Activated CD4-positive, alpha-beta T cell treated with anti-CD3 and anti-CD28 coated beads, Interleukin-2, amount 50 U/mL, for 4 hours (primary cell): ENCODE results near the gene VARS1.
A peak's percentile ranks its signal among the peaks of the same experiment; 100 is the strongest.
"Not testable (repeated sequence)": the region's sequence is repeated elsewhere in the genome, so short reads cannot be mapped to it uniquely, and the experiment has no call there.

Experiments used
- DNase-seq, 2 experiments: peaks; one replicate each; pipeline ENCODE4 v3.0.0-alpha.2; 2020

Gene VARS1

DNA sequence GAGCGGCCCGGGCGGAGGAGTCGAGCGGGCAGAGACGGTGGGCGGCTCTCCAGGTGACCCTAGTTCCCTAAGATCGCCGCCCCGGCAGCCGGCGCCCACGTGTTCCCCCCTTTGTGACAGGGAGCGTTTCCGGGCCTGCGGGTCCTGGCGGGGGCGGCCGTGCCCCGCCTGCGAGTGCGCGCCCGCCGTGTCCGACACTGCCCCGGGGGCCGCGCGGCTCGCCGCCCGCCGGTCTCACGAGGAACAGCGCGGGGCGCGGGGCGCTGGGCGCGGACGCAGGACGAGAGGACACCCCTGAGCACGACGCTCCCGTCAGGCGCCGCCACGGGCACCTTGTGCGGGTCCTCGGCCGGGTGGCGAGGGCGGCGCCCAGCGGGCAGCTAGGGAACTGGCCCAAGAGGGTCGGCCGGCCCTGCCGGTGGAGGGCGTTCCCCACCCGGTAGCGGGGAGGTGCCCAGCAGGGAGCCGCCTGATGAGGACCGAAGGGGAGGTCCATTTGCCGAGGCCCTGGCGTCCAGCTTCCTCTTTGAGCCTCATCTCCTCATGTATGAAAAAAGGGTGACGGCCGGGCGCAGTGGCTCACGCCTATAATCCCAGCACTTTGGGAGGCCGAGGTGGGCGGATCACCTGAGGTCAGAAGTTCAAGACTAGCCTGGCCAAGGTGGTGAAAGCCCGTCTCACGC lies at the start of gene VARS1:
Gene VARS1, minus strand, starts transcription at position 137 of the 683 bp plus-strand sequence. CDS start 535 bp downstream, outside the sequence.
- peak; percentile 70 to 73 for DNase-seq

DNA sequence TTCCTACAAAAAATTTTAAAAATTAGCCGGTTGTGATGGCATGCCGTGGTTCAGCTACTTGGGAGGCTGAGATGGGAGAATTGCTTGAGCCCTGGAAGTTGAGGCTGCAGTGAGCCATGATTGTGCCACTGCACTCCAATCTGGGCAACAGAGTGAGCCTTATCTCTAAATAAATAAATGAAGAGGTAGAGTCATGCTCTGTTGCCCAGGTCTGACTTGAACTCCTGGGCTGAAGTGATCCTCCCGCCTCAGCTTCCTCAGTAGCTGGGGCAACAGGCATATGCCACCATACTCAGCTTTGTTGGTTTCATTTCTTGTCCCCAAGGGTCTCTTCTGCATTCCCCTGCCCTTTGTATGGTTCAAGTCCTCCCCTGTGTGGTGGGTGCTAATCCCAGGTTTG lies 49.0 kb upstream of the VARS1 start:
- DNase-seq = no peak

DNA sequence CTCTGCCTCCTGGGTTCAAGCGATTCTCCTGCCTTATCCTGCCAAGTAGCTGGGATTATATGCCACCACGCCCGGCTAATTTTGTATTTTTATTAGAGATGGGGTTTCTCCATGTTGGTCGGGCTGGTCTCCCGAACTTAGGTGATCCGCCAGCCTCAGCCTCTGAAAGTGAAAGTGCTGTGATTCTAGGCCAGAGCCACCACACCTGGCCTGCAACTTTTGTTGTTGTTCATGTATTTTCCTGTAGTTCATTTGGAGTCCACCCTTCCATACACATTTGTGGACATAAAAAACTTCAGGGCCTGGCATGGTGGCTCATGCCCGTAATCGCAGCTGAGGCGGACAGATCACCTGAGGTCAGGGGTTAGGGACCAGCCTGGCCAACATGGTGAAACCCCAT lies 46.5 kb upstream of the VARS1 start:
- no peak for DNase-seq

DNA sequence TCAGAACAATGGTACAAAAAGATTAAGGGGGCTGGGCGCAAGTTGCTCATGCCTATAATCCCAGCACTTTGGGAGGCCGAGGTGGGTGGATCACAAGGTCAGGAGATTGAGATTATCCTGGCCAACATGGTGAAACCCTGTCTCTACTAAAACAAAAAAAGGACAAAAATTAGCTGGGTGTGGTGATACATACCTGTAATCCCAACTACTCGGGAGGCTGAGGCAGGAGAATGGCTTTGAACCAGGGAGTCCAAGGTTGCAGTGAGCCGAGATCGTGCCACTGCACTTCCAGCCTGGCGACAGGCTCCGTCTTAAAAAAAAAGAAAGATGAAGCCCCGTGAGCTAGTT lies 44.2 kb upstream of the VARS1 start:
- DNase-seq = not testable (repeated sequence)

DNA sequence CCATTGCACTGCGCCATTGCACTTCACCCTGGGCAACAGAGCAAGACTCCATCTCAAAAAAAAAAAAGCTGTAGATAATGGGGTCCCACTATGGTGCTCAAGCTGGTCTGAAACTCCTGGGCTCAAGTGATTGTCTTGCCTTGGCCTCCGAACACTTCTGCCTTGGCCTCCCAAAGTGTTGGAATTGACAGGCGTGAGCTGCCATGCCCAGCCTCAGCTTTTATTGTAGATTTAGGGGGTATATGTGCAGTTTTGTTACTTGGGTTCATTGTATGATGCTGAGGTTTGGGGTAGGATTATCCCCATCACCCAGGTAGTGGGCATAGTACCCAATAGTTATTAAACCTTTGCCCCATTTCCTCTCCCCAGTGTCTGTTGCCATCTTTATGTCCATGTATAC lies 43.4 kb upstream of the VARS1 start:
- DNase-seq = no peak

DNA sequence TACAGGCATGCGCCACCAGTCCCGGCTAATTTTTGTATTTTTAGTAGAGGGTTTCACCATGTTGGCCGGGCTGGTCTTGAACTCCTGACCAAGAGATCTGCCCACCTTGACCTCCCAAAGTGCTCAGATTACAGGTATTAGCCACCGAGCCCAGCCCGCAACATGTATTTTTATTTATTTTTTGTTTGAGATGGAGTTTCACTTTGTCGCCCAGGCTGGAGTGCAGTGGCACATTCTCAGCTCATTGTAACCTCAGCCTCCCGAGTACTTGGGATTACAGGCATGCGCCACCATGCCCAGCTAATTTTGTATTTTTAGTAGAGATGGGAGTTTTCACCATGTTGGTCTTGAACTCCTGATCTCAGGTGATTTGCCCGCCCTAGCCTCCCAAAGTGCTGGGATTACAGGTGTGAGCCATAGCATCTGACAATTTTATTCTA lies 42.6 kb upstream of the VARS1 start:
- not testable (repeated sequence) for DNase-seq

DNA sequence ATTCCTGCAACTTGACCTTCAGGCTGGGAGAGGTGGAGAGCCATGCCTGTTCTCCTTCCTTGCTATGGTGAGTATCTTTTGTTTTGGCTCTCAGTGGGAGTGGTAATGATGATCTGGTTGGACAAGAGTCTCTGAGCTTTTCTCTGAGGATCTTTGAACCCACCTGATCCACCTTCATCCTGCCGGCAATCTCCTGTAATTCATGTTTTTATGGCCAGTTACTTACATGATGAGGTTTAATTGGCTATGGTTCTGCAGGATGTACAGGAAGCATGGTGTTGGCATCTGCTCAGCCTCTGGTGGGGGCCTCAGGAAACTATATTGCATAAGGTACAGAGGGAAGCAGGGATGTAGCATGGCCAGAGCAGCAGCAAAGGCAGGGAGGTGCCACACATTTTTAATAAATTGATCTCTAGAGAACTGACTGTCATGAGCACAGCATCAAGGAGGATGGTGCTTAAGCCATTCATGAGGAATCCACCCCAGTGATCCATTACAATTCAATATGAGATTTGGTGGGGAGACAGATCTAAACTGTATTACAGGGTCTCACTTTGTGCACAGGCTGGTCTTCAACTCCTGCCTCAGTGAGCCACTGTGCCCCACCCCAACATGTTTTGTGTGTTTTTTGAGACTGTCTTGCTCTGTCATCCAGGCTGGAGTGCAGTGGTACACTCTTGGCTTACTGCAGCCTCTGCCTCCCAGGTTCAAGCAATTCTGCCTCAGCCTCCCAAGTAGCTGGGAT lies 42.0 kb upstream of the VARS1 start:
- DNase-seq = no peak

DNA sequence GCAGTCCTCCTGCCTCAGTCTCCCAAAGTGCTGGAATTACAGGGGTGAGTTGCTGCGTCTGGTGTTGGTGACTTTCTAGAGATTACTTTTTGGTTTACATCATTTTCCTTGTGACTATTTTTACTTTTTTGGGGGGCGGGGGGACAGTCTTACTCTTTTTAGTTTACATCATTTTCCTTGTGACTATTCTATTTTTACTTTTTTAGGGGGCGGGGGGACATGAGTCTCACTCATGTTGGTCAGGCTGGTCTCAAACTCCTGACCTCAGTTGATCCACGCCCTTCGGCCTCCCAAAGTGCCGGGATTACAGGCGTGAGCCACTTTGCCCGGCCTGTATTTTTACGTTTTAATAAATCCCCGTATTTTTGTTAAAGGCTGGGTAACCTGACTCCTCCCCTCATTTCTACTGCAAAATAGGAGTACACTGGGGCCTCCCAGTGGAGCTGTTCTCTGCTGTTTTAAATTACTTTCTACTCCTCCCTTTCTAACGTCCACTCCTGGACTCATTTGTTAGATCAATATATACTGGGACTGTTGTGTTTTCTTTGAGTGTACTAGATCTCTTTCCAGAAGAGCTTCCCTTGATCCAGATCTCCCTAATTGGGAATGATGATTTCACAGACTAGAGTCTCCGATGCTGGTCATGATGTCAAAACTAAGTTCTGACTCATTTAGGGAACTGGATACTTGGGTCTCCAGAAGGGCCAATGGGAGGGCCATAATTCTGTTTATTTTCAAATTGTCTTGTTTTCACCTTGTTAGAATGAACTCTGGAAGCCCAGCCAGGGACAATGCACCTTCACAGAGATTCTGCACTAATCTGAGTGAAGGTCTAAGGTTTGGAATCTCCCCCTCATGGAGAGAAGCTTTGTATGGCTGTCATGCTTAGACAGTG lies 41.2 kb upstream of the VARS1 start:
- DNase-seq = no peak

DNA sequence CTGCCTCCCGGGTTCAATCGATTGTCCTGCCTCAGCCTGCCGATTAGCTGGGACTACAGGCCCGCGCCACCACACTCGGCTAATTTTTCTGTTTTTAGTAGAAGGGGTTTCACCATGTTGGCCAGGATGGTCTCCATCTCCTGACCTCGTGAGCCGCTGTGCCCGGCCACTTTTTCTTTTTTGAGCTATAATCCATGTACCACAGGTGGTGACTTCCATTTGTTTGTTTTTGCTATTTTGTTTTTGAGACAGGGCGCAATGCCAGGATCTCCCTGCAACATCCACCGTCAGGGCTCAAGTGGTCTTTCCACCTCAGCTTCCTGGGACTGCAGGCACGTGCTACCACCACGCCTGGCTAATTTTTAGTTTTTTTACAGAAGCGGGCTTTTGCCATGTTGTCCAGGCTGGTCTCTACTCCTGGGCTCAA lies 40.5 kb upstream of the VARS1 start:
- DNase-seq = no peak

DNA sequence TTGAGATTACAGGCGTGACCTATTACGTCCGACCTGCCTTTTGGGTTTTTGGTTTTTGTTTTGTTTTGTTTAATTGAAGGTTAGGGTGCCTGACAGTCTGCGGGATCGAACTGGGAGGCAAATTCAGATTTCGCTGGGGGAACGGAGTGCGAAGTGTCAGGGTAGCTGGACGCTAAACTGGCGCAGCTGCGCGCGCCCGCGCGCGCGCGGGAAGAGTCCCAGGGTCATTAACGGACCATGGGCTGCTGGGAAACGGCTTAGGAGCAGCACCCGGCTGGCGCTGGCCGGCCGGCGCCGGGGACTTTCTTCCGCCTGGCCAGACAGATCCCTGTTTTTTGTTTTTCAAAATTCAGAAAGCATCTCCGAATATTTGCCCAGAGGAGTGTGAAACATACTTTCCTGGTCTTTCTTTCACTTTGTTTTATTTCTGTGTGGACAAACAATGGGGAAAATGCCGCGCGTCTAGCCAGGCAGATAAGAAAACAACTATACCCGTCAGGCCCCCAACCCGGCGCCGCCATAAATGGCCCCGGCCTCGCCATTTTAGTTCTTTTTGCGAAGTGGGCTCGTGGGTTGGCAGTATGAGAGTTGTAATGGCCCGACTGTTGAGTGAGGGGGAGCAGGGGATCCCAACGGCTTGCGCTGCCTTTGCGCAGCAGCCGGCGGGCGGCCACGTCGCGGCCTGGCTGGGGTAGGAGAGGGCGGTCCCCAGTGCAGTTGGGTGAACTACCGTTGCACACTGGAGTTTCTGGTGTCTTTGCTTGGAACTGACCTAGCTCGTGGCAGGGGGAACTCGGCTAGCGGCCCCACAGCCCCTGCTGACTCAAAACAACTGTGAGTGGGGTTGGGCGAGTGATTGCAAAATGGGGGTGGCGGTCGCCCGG lies 39.1 kb upstream of the VARS1 start:
- peak; percentile 75 to 79 for DNase-seq

DNA sequence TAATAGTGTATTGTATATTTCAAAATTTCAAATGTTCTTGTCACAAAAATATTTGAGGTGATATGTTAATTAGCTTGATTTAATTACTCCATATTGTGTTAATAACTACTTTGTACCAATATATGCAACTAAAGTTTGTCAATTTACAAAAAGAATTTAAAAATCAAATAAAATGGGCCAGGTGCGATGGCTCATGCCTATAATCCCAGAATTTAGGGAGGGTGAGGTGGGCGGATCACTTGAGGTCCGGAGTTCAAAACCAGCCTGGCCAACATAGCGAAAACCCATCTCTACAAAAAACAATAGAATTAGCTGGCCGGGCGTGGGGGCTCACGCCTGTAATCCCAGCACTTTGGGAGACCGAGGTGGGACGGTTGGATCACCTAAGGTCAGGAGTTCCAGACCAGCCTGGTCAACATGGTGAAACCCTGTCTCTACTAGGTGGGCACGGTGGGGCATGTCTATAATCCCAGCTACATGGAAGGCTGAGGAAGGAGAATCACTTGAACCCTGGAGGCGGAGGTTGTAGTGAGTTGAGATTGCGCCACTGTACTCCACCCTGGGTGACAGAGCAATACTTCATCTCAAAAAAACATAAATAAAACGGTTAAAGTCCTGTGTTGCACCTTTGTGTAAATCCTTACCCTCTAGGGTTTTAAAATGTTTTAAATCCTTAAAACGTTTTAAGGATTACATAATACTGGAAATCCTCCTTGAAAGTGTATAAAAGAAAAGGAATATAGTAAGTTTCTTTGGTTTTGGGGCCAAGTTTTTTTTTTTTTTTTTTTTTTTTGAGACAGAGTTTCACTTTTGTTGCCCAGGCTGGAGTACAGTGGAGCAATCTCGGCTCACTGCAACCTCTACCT lies 36.0 kb upstream of the VARS1 start:
- DNase-seq = no peak

DNA sequence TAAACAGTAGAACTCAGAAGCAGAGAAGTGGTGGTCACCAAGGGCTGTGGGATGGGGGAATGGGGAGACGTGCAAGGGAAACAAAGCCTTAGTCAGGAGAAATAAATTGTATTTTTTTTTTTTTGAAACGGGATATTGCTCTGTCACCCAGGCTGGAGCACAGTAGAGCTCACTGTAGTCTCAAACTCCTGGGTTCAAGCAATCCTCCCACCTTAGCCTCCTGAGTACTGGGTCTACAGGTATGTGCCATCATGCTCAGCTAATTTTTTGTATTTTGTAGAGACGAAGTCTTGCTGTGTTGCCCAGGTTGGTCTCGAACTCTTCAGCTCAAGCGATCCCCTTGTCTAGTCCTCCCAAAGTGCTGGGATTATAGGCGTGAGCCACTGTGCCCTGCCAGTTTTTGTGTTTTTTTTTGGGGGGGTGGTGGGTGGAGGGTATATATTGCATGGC lies 35.4 kb upstream of the VARS1 start:
- DNase-seq = no peak

DNA sequence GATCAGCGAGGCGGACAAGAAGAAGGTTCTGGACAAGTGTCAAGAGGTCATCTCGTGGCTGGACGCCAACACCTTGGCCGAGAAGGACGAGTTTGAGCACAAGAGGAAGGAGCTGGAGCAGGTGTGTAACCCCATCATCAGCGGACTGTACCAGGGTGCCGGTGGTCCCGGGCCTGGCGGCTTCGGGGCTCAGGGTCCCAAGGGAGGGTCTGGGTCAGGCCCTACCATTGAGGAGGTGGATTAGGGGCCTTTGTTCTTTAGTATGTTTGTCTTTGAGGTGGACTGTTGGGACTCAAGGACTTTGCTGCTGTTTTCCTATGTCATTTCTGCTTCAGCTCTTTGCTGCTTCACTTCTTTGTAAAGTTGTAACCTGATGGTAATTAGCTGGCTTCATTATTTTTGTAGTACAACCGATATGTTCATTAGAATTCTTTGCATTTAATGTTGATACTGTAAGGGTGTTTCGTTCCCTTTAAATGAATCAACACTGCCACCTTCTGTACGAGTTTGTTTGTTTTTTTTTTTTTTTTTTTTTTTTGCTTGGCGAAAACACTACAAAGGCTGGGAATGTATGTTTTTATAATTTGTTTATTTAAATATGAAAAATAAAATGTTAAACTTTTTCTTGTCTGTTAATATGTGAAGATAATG lies 34.2 kb upstream of the VARS1 start:
- DNase-seq = no peak

DNA sequence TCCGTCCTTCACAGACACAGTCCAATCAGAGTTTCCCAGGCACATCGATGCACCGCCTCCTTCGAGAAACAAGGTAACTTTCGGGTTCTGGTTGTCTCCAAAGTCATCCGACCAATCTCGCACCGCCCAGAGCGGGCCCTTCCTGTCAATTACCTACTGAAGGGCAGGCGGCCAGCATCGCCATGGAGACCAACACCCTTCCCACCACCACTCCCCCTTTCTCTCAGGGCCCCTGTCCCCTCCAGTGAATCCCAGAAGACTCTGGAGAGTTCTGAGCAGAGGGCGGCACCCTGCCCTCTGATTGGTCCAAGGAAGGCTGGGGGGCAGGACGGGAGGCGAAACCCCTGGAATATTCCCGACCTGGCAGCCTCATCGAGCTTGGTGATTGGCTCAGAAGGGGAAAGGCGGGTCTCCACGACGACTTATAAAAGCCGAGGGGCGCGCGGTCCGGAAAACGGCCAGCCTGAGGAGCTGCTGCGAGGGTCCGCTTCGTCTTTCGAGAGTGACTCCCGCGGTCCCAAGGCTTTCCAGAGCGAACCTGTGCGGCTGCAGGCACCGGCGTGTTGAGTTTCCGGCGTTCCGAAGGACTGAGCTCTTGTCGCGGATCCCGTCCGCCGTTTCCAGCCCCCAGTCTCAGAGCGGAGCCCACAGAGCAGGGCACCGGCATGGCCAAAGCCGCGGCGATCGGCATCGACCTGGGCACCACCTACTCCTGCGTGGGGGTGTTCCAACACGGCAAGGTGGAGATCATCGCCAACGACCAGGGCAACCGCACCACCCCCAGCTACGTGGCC lies 31.9 kb upstream of the VARS1 start, which contains the start of gene HSPA1B:
Gene HSPA1B, plus strand, starts transcription at position 453 of the 794 bp plus-strand sequence. Its CDS starts 213 bp downstream, at position 666.
- peak; percentile 82 to 83 for DNase-seq

DNA sequence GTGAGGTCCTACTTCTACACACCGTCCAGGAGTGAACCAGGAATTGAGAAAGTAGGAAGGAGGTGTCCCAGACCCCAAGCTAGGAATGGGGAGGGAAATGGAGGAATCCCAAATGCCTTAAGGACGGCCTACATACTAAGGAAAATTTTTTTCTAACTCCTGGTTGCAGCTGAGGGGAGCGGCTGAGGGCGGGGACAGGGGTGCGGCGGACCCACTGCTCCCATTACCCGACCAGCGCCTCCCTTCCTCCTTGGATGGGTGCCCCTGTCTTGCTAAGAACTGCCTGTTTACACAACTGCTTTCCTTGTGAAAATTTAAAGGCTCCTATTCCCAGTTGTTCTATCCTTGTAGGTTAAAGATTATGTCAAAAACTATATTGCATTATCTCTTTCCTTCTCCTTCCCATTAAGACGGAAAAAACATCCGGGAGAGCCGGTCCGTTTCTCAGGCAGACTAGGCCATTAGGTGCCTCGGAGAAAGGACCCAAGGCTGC lies 31.3 kb upstream of the VARS1 start:
- no peak for DNase-seq

DNA sequence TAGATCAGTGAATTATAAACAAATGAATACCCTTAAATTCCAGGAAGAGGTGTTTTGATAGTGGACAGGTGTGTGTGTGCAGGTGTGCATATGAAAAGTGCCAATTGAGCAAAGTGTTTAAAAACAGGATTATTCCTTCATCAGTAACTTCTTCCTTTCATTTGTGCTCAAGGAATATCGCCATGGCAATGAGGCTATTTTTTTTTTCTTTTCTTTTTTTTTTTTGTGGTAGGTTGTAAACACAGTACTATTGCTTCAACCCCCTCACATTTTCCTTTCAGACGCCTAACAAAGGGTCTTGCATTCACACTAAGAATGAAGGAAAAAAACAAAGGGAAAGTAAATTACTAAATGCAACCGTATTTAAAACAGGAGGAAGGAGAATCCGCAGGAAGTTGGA lies 30.0 kb upstream of the VARS1 start:
- no peak for DNase-seq

DNA sequence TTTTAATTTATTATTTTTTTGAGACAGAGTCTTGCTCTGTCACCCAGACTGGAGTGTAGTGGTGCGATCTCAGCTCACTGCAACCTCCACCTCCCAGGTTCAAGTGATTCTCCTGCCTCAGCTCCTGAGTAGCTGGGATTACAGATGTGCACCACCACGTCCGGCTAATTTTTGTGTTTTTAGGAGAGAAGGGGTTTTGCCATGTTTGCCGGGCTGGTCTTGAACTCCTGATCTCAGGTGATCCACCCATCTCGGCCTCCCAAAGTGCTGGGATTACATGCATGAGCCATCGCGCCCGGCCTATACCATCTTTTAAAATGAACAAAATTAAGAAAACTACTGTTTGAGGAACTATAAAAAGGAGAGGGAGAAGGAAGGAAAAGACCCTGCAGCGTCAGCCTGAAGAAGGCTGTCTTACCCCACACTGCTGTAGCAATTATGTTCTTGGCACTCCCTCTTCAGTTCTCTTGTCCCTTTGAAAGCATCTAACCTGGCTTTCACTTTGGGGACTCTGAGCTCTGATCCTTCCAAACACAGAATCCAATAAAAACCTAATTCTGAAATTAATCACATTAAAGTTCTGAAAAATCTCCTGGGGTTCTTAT lies 28.1 kb upstream of the VARS1 start:
- DNase-seq = not testable (repeated sequence)

DNA sequence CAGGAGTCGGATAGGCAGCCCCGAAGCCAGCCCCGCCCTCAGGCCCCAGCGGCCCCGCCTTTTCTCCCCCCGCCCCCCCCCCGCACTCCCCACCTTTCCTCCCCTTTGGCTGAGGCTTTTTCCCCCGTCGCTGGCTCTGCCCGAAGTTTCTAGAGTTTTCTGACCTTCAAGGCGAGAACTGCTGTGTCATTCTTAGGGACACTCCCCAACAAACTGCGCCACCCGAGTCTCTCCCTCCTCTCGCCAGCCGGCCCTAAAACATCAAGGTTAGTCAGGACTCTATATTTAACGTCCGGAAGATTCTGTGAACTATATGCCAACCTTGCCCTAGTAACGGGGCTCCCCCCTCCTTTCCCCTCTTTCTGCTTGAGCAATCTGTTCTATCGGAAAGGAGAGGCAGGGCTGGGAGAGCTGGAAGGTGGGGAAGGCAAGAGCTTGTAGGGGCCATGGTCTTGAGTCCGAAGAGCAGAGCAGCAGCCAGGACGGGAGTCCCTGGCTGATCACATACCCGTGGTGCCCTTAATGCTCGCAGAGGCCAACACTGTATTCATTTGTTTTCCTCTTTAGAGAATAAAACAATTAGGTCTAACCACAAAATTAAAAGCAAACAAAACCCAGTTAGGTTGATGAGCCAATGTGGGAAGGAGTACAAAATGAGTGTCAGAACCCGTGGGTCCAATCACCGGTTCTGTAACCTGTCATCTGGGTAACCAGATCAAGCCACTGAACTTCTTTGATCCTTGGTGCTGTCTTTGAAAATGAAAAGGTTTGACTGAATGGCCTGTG lies 26.7 kb upstream of the VARS1 start:
- DNase-seq = peak in 1 of 2 experiments; percentile 34
